ENCODE data around the gene MYCN.
"Not testable (repeated sequence)": the region's sequence is repeated elsewhere in the genome, so short reads cannot be mapped to it uniquely, and the experiment has no call there.

MYCN gene

GRCh38 chr2:15956230-15956629, 15.9 kb downstream of the MYCN start:
- Histone ChIP-seq H3K27ac (no peak overlapping the region), H3K27me3 (no peaks in the 10 kb centered on the region), H3K9me3 (no peaks in the 10 kb centered on the region), H3K4me3 (ENCODE audit: low read depth in 1 of 2, low read length in 1 of 2) (no peak overlapping the region), H3K36me3 (no peaks in the 10 kb centered on the region), H3K4me1 (ENCODE audit: control insufficient read depth in 1 of 2, insufficient read depth in 1 of 2, low read depth in 1 of 2, low read length in 1 of 2) (no peaks in the 10 kb centered on the region)
- no peak for TF ChIP-seq CTCF (IDR thresholded peaks at IDR 0.05)

GRCh38 chr2:15956751-15957736, 16.7 kb downstream of the MYCN start:
- Histone ChIP-seq H3K36me3 (no peaks in the 10 kb centered on the region), H3K4me1 (ENCODE audit: control insufficient read depth in 1 of 2, insufficient read depth in 1 of 2, low read depth in 1 of 2, low read length in 1 of 2) (no peaks in the 10 kb centered on the region), H3K27me3 (no peaks in the 10 kb centered on the region), H3K9me3 (no peaks in the 10 kb centered on the region), H3K4me3 (ENCODE audit: low read depth in 1 of 2, low read length in 1 of 2) (no peak overlapping the region), H3K27ac (no peak overlapping the region)
- no peak for TF ChIP-seq CTCF (IDR thresholded peaks at IDR 0.05)

- H3K4me3 ChIP-seq (ENCODE audit: low read depth in 1 of 2, low read length in 1 of 2), result no peak overlapping the region
- no peaks in the 10 kb centered on the region for H3K4me1 ChIP-seq (ENCODE audit: control insufficient read depth in 1 of 2, insufficient read depth in 1 of 2, low read depth in 1 of 2, low read length in 1 of 2)
- H3K36me3 ChIP-seq, result no peaks in the 10 kb centered on the region
- H3K9me3 ChIP-seq, result no peaks in the 10 kb centered on the region
- no peak for TF ChIP-seq CTCF (IDR thresholded peaks at IDR 0.05)
- no peak overlapping the region for H3K27ac ChIP-seq
- no peaks in the 10 kb centered on the region for H3K27me3 ChIP-seq
These were observed 17.7 kb downstream of the MYCN start for GRCh38 chr2:15957881-15958713.

GRCh38 chr2:15959331-15960153, 19.2 kb downstream of the MYCN start:
- H3K27ac ChIP-seq, result no peak overlapping the region
- H3K27me3 ChIP-seq, result no peaks in the 10 kb centered on the region
- no peaks in the 10 kb centered on the region for H3K36me3 ChIP-seq
- no peaks in the 10 kb centered on the region for H3K9me3 ChIP-seq
- TF ChIP-seq CTCF (IDR thresholded peaks at IDR 0.05), result no peak
- no peak overlapping the region for H3K4me3 ChIP-seq (ENCODE audit: low read depth in 1 of 2, low read length in 1 of 2)
- no peaks in the 10 kb centered on the region for H3K4me1 ChIP-seq (ENCODE audit: control insufficient read depth in 1 of 2, insufficient read depth in 1 of 2, low read depth in 1 of 2, low read length in 1 of 2)

- not testable (repeated sequence) for H3K4me1 ChIP-seq (ENCODE audit: control insufficient read depth in 1 of 2, insufficient read depth in 1 of 2, low read depth in 1 of 2, low read length in 1 of 2); H3K27me3 ChIP-seq; H3K36me3 ChIP-seq; H3K4me3 ChIP-seq (ENCODE audit: low read depth in 1 of 2, low read length in 1 of 2); H3K9me3 ChIP-seq; H3K27ac ChIP-seq
These were observed 19.8 kb downstream of the MYCN start for GRCh38 chr2:15960154-15960520.

- not testable (repeated sequence) for H3K36me3 ChIP-seq; H3K4me3 ChIP-seq (ENCODE audit: low read depth in 1 of 2, low read length in 1 of 2); H3K27ac ChIP-seq; H3K9me3 ChIP-seq; H3K27me3 ChIP-seq; H3K4me1 ChIP-seq (ENCODE audit: control insufficient read depth in 1 of 2, insufficient read depth in 1 of 2, low read depth in 1 of 2, low read length in 1 of 2)
These were observed 23.0 kb downstream of the MYCN start for GRCh38 chr2:15963109-15963976.
